T-helper 1 cell treated with Interleukin-12 subunit alpha and Interleukin-12 subunit beta and Interleukin-4 antibody, amounts not matched to agents 30 ng/mL and 1 ng/mL, for 36 hours (primary cell): ENCODE data around the gene CFH. TPM values are rescaled to one million over a fixed set of nuclear protein-coding genes. Genes with fewer than 3 reads are reported as not detected.
"Not testable (repeated sequence)": the region's sequence is repeated elsewhere in the genome, so short reads cannot be mapped to it uniquely, and the experiment has no call there.

Experiments
- intact Hi-C: fragments of 100-400 bp; cut with micrococcal nuclease; formaldehyde crosslinking; loops from one replicate; pipeline ENCODE4 v1.15.1; 2024
- total RNA-seq: library from RNA; stranded (reverse); gene quantifications from 2 replicates; pipeline ENCODE4 v1.2.3, GENCODE V29; 2022

Gene CFH
- total RNA-seq, 1 donor from 2014 or later, result 2.5 TPM

DNA sequence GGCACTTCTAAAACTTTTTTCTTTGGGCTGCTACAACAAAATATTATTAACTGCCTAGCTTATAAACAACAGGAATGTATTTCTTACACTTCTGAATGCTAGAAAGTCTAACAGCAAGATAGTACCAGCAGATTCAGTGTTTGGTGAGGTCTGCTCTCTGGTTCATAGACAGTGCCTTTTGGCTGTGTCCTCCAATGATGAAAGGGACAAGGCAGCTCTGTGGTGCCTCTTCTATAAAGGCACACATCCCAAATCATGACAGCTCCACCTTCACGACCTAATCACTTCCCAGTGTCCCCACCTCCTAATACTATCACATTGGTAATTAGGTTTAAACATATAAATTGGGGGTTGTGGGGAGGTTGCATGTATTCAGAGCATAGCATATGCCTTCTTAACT, 9.5 kb downstream of the CFH start:
- intact Hi-C loops, result loop anchor here (1.0 to 5.0 kb wide), 4 partner anchors 185 to 513 kb away; no protein-coding TSS in a partner anchor

DNA sequence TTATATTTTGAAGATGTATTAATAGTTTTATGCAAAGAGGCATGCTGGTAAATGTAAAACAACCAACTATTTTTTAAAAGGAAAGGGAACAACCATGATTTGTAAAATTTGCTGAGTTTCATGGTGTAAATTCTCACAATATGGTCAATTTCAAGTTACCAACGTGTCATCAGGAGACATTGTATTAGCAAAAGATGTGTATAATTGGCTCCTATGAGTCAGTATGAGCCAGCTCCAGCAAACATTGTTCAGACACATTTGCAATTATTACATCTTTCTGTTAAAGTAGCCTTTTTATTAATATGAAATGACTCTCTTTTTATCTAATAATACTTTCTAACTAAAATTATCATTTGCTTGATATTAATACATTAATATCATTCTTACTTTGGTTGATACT, 15.3 kb downstream of the CFH start:
- intact Hi-C loops, result no loop called here

DNA sequence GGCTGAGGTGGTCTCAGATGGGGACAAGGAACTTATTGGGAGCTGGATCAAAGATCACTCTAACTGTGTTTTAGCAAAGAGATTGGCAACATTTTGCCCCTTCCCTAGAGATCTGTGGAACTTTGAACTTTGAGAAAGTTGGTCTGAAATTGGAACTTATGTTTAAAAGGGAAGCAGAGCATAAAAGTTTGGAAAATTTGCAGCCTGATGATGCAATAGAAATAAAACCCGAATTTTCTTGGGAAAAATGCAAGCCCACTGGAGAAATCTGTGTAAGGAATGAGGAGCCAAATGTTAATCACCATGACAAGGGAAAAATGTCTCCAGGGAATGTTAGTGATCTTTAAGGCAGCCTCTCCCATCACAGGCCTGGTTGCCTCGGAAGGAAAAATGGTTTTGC, 17.2 kb downstream of the CFH start:
- intact Hi-C loops, result no loop called here

DNA sequence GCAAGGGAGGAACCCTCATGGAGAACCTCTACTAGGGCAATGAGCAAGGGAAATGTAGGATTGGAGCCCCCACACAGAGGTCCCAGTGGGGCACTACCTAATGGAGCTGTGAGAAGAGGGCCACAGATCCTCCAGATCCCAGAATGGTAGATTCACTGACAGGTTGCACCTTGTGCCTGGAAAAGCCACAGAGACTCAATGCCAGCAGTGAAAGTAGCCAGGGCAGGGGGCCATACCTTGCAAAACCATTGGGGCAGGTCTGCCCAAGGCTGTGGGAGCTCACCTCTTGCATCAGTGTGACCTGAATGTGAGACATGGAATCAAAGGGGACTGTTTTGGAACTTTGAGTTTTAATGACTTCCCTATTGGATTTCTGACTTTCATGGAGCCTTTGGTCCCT, 17.9 kb downstream of the CFH start:
- intact Hi-C loops, result no loop called here

DNA sequence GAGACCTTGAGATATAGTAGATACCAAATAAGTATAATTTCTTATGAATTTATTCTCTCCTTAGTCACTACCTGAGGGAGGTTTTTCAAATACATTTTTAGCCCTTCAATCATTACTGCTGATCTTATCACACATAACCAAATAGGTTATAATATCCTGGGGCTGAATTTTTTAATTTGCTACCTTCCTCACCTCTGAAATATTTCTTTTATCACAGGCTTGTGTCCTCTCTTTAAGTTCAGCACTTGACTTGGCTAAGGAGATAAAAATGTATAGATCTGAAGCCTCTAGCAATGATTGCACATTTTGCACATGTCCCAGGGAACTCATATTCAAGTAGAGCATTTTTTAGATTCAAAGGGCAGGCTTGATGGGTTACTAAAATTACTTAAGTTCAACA, 23.1 kb downstream of the CFH start:
- intact Hi-C loops, result no loop called here

DNA sequence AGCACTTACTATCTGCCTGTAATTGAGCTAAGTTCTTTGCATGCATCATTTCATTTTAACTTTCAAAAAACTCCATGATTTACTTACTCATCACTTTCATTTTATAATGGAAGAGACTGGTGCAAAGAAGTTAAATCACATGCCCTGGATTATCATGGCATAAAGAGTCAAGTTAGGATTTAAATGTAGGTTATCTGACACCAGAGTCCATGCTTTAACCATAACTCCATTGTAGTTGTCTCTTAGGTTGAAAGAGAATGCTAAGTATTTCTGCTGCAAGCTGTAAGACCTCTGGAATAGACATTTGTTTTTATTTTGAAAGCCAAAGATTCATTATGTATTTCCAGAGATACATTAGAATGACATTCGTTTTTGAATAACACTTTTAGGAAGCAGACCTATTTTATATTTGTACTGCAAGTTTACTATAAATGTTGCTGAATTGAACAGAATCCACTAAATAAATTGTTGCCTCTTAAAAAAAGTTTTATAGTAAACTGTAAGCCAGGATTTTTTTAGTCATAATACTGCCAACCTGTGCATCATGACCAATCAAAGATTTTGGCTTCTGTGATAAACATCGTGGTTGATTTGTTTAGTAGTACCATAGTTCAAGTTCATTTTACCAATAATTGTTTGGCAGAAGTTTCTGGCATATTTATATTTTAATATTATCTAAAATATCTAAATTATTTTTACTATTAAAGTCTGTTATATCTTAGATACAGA, 26.1 kb downstream of the CFH start:
- intact Hi-C loops, result no loop called here

DNA sequence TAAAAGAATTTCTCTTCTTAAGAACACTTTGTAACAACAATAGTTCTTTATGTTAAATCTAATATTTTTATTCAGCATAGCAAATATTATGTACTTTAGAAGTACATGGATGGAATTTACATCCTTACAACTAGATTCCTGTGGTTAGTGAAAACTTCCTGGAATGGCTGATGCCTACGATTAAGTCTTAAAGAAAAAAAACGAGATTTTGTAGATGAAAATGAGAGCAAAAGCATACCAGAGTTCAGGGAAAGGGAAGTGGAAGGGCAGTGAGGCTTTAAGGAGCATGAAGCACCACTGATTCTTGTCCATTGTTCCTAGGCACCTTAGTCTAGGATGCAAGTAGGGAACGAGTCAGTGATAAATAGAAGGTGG, 26.7 kb downstream of the CFH start:
- intact Hi-C loops, result no loop called here

DNA sequence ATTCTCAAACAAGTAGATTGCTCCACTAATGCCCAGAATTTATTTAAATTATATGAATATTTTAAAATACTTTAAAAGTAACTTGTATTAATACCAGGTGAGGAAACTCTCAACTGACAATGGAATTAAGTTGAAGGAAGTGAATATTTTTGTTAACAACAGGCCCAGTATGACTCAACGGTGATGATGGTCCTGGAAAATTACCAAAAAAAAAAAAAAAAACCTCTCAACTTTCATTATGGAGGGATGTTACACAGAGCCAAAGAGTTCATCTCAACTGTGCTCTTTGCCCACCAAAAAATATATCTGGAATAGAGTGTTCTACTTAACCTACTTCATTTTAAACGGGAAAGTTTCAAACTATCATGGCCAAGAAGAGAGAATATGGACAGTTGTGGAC, 28.3 kb downstream of the CFH start:
- intact Hi-C loops, result no loop called here

DNA sequence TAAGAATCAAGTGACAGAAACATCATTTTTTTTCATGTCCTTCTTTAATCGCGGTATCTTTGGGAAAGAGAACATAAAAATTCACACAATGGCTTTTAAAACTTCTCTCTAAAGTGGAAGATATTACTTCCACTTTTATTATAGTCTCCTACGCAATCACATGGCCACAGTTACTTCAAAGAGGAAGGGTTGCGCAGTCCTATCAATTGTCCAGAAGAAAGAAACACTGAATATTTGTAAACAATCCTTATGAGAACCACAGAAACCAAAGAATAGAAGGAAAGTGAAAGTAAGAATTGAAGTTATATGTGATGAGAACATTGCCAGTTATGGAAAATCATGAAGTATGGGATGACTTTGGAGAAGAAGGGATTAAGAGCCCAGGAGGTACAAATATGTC, 32.6 kb downstream of the CFH start:
- intact Hi-C loops, result no loop called here

DNA sequence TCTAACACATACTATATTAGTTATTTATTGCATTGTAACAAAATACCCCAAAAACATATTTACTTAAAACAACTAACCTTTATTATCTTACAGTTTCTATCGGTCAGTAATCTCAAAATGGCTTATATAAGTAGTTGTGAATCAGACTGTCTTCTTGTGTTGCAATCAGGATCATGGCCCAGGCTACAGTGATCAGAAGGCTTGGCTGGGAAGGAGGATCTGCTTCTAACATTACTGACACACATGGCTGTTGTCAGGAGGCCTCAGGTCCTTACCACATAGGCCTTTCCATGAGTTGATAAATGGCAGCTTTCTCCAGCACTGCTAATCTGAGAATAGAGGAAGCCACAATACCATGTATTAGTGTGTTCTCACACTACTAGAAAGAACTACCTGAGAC, 33.7 kb downstream of the CFH start:
- intact Hi-C loops, result no loop called here

DNA sequence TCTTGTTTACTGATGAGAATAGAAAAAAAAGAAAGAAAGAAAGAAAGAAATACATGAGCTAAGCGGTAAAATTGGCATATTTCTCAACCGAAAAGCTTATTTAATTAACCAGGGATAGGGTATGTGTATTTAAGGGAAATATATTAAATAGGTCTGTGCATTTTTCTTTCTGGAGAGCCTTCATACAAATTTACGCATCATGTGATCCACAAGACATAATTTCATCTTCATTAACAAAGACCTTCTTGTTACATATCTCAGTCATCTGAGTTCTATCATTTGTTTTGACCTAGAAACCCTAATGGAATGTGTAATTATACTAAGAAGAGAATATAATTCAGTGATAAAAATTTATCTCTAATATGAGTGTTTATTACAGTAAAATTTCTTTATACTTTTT, 37.2 kb downstream of the CFH start:
- intact Hi-C loops, result no loop called here

DNA sequence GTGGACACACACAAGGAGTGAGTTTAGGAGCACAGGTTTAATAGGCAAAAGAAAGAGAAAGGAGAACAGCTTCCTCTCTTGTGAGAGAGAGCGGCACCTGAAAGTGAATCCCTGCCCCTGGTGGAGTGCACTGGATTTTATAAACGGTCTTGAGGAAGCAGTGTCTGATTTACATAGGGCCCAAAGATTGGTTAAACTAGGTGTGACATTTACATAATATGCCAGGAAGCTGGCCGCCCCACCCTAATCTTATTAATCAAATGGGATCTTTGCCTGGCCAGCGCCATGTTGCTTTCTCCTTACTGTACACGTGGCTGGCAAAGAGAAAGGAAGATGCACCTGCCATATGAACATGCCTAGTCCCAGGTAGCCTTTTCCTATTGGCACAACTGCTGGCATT, 38.7 kb downstream of the CFH start:
- intact Hi-C loops, result no loop called here

DNA sequence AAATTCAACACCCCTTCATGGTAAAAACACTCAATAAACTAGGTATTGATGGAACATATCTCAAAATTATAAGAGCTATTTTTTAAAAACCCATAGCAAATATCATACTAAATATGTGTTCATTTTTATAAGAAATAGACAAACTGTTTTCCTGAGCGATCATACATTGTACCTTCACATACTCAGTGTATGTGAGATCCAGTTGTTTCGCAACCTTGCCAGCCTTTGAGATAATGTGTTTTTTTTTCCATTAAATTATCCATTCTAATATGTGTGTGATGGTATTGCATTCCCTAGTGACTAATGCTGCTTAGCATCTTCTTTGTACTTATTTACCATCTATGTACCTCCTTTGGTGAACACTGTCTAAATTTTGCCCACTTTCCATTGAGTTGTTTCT, 47.1 kb downstream of the CFH start:
- intact Hi-C loops, result no loop called here

DNA sequence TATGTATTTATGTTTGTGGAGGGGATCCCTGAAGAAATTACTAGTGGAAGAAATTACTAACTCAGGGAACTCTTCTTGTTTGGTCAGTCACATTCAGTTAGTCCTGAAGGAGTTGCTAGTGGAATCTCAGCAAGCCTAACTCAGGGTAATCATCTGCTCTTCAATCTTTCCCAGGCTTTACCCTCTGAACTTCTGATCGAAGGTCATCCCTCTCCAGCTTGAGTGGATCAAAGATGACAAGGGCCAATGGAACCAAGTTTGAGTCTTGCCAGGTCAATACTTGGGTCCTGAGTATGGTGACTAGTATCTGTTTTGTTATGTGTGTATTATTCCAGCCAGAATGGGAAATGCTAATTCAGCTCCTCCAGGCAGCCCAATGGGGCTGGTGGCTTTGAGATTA, 49.3 kb downstream of the CFH start:
- intact Hi-C loops, result no loop called here

DNA sequence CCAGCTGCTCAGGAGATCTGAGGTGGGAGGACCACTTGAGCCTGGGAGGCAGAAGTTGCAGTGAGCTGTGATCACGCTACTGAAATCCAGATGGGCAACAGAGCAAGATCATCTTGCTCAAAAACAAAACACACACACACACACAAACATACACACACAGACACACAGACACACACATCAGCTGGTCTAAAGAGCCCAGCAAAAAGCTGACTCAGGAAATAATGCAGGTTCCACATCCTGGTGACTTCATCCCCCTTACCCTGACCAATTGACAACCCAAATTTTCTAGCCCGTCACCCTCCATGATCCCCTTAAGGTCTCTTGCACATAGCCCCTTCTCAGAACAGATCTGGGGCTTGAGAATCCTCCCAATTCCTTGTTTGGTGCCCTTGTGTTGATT, 58.0 kb downstream of the CFH start:
- intact Hi-C loops, result not testable (repeated sequence)

DNA sequence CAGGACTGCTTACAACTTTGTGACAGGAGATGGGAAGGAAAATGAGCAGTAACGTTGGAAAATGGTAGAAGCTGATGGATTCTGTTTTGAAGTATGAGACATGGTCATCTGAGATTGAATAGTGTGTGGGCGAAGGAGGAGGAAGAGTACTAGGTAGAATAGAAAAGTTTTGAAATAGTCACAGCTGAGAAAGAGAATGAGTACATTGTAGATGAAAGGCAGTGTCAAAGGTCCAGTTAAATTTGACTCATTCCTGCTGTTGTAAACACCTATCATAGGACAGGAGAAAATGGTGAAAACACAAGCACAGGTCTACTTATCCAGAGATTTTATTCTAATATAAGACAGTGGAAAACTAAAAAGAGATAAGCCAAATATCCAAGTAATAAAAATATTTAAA, 66.0 kb downstream of the CFH start:
- intact Hi-C loops, result no loop called here

DNA sequence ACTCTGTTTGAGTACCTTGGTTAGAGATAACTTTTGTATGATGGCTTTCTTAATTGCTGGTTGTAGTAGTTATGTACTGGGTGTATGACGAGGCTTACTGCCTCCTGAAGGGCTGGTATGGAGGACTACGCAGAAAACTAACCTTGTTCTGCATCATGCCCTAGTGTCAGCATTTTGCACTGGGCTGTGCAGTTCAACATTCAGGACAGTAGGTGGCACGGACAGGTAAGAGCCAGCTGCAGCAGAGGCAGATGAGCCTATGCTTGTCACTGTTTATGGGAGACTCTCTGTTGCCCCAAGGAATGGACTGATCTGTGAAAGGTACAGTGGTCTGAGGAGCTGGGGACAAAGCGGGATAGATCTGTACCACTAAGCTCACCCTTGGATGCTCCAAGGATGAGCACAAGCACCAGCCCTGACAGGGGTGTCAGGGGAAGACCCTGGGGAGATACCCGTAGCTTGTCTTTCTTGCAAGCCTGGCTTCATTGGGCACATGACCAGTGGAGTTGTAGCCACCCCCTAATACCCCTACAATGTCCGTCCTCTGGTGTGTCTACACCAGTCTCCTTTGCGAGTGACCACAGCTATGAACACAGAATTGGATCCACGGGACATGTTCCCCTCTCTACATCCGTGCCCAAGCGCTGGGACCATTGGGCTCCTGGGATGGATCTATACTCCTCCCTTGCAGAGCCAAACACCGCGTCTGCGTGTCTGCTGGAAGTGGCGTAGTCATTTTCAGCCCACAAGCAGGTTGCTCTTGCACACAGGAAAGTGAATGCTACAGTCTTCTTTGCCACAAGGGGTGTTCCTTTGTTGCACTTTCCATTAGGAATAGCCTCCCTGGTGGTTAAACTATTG, 71.7 kb downstream of the CFH start:
- intact Hi-C loops, result loop anchor here (1.0 to 10.0 kb wide), 4 partner anchors 421 to 634 kb away; partner anchors contain the start of gene ASPM

DNA sequence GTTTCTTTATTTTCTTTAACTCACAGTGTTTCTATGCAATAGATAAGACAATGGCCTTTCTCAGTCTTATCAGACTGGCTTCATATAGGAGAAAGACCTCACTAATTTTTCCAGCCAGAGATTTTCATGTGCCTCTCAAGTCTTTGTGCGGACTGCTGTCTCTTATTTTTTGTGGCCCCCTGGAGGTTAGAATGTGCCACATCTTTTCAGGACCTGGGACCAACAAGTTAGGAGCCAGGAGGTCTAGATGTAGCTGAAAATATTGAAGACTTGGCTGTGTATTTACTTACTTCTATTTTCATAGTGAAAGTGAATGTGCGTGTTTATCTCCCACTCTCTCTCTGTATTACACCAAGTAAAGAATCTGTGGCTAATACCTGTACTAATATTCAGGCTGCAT, 80.7 kb downstream of the CFH start:
- intact Hi-C loops, result no loop called here

DNA sequence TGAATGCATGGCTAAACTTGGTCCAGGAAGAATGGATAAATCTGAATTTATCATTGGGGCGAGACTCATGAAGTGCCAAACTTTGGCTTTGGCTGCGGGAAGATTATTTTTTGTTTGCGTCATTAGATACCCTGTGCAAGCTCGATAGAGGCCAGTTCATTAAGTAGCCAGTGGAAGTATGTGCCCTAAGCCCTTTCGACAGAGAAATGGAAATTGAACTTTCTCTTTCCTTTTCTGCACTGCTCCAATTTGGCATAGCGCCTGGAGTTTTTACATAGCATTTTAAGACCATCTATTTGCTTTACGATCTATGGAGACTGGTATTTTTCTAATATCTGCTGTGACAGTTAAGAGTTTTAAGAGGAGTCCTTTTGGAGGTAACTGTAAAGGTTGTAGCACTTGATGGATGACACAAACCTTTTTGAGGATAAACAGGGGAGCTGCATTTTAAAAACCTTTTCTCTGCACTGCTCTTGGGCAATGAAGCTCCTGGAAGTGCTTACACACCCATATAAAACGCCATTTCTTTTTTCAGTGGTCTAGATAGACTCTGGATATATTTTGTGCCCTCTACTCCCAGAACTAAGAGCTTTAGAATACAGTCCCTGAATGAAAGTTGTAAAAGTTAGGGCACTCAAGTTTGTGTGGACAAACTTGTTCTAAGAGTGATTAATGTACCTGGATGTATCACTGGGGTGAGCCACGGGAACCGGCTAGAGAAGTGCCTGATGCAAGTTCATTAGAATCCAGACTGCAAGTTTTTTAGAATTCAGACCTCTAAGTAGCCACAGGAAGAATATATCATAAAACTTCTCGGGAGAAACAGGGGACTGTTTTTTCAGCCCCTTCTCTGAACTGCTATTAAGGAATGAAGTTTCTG, 81.5 kb downstream of the CFH start:
- intact Hi-C loops, result no loop called here

DNA sequence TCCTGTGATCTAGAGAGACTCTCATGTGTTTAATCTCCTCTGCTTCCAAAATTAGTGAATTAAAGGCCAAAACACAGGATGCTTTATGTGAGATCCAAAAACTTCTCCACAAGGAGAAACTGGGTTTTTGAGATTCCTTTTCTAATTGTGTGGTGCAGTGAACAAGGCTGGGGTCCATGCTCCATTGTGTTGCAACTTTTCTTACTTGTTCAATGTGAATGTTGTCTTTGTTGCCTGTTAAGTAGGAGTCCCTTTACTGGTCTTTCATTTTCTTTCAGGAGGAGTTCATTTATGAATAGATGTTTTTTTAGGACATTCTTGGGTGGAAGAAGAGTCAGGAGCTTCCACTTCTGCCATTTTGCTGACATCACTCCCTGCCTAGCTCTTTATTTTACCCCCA, 82.2 kb downstream of the CFH start:
- intact Hi-C loops, result no loop called here

DNA sequence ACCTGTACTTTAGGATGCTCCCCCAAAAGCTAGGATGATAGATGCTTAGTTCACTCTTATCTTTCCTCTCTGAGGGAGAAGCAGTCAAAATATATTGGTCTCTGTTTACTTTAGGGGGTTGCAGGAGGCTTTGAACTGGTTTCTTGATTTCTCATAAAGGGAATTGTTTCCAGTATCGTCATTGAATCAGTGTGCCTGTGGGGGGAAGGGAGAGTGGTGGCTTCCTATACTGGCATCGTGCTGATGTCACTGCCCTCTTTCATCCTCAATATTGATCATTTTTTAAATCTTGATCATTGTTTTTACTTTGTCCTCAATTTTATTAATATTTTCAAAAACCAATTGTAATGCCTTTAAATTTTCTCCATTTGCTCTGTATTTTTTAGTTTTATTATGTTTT, 82.6 kb downstream of the CFH start:
- intact Hi-C loops, result no loop called here

DNA sequence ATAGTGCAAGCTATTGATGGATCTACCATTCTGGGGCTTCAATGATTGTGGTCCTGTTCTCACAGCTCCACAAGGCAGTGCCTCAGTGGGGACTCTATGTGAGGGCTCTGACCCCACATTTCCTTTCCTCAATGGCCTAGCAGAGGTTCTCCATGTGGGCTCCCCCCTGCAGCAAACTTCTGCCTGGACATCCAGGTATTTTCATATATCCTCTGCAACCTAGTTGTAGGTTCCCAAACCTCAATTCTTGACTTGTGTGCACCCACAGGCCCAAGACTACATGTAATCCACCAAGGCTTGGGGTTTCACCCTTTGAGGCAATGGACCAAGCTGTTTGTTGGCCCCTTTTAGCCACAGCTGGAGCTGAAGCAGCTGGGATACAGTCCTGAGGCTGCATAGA, 86.9 kb downstream of the CFH start:
- intact Hi-C loops, result no loop called here
